CD4-positive, alpha-beta T cell treated with Interleukin-6 for 4 hours (primary cell): ENCODE measurements around the gene PDHX.

Experiments
- DNase-seq: peaks from one replicate; pipeline ENCODE4 v3.0.0-alpha.2; 2020; ENCODE audit warnings: mixed read lengths

PDHX gene

GRCh38 chr11:34959770-34960169 is 43.4 kb downstream of the PDHX start:
- DNase-seq, result no peak

DNA sequence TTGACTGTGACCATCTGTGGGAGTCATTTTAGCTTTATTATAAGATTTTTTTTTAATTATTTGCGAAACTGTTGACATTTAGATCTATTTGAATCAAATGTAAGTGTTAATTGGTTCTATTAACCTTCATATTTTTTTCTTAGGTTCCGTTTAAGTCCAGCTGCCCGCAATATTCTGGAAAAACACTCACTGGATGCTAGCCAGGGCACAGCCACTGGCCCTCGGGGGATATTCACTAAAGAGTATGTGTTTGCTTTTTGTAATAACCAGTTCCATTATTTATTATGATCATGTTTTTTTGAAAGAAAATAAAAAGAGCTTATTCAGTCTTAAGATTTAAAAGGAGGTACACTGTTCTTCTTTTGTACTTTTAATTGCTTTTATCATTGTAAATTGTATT is 43.9 kb downstream of the PDHX start:
- no peak for DNase-seq

- DNase-seq, result no peak
Measured at GRCh38 chr11:34962034-34962433, 45.6 kb downstream of the PDHX start.

GRCh38 chr11:34963351-34963750 is 46.9 kb downstream of the PDHX start:
- DNase-seq, result no peak

DNA sequence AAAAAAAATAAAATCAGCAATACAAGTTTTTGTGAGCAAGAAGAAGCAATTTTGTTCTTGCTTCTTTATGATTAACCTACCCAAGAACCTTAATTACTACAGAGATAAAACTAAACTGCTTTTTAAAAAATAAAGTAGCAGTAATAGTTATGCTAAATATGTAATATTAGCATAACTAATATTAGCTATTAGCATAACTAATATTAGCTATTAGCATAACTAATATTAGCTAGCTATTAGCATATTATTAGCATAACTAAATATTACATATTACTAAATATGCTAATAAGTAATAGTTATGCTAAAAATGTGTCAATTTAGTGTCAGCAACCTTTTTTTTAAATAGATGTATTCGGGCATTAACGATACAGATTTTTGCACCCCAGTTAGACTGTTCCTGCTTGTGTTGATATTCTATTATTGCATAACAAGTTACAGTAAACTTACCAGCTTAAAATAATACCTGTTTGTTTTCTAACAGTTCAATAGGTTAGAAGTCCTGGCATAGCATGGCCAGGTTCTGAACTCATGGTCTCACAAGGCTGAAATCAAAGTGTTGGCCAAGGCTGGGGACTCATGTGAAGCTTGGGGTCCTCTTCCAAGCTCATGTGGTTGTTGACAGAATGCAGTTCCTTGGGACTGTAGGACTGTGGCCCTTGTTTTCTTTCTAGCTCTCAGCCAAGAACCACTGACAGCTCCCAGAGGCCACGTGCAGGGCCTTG is 48.4 kb downstream of the PDHX start:
- DNase-seq, result no peak

DNA sequence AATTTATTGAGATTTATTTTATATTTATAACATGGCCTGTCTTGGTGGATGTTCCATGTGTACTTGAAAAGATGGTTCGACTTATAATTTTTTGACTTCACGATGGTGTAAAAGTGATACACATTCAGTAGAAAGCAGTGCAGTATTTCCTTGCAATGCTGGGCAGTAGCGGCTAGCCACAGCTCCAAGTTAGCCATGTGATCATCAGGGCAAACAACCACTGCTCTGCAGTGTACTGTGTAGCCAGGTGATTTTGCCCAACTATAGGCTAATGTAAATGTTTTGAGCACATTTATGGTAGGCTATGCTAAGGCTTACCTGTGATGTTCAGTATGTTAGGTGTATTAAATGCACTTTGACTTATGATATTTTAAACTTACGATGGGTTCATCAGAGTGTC is 52.4 kb downstream of the PDHX start:
- DNase-seq, result no peak

GRCh38 chr11:34970033-34970432 is 53.6 kb downstream of the PDHX start:
- DNase-seq, result no peak

- no peak for DNase-seq
Measured at GRCh38 chr11:34970480-34970879, 54.1 kb downstream of the PDHX start.

DNA sequence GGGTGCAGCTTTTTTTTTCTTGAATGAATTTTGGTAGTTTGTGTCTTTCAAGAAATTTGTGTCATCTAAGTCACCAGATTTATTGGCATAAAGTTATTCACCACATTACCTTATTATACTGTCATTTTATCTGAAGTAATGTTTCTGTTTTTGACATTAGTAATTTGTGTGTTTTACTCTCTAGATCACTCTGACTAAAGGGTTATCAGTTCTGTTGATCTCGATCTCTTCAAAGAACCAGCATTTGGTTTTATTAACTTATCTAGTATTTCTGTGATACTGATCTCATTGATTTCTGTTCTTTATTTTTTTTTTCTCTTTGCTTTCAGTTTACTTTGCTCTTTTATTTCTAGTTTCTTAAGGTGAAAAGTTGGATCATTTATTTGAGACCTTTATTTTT is 55.5 kb downstream of the PDHX start:
- DNase-seq, result no peak

GRCh38 chr11:34972366-34972765 is 55.9 kb downstream of the PDHX start:
- DNase-seq, result no peak

GRCh38 chr11:34972892-34973291 is 56.5 kb downstream of the PDHX start:
- DNase-seq, result no peak

DNA sequence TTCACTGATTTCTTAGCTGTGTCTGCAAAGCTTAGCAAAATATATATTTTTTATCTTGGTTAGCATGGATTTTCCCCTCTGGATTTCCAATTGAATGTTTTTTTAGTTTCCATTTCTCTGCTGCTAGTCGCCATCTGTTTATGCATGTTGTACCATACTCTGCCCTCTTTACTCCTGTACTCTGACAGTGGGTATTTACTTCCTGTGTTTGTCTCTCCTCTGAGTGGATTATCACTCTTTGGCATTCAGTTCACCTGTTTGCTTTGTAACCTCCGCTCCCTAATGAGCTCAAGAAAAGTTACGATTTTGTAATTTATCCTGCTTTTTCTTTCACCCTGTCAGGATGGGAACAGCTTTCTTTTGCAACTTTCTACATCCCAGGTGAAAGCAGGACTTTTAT is 59.1 kb downstream of the PDHX start:
- DNase-seq, result no peak

GRCh38 chr11:34976496-34977088 is 60.2 kb downstream of the PDHX start:
- no peak for DNase-seq

DNA sequence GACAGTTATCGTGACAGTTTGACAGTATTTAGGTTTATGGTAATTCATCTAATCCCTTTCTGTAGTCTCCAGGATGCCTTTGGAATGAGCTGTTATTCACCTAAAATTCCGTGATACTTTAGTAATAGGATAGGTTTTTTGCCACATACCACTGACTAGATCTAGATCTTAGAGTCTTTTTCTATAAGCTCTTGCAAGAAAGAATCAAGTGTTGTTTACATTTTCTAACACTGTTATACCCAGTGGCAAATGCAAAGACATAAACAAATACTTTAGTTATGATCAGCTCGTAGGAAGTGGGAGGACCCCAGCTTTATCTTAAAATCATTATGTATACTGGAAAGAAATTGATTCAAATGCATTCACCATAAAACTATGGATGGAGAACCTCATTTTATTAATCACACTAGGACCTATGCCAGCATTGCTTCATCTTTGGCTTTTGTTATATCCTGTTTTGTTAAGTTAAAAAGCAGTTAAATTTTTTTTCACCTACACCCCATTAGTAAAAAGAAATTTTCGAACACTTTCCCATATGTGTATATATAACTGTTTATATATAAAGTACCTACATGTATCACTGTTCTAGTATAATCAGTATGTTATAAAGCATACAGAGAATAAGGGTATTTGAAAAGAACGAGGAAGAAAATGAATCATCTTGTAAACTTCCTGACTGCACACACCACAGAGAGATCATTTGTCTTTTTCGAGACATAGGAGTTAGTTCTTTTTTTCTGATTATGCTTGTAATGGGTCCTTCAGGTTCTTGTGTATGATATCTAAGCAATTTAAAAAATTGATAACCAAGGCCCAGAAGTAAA is 60.9 kb downstream of the PDHX start:
- no peak for DNase-seq

DNA sequence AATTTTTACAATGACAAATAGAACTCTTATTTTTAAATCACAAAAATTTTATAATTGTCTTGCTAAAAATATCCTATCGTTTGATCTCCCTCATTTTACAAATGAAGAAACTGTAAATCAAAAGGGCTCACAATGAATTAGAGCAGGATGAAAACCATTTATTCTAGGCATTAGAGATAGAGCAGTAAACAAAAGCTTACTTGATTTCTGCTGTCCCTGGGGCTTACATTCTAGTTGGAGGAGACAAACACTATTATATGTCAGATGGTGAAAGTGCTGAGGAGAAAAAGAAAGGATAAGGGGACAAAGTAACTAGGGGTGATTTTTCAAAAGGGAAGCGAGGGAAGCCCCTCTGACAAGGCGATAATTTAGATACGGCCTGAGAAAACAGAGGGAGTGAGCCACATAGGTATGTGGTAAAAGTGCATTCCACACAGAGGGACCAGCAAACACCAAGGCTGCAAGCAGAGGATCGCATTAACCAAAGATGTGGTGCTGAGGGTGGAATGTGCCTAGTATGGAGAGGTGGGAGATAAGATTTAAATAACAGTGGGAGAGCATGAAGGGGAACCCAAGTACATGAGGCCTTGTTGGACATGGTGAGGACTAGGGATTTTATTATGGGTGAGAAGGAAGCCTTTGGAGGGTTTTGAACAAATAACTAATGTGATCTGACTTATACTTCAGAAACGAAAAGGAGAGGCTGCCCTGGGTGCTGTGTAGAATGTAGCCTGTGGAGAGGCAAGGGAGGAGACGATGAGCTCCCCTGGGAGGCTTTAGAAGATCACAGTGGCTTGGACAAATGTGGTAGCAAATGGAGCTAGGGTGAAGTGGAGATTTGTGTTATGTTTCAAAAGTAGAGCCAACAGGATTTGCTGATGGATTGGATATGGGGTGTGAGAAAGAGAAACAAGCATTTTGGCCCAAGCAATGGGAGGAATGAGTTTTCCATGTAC is 62.1 kb downstream of the PDHX start:
- no peak for DNase-seq

- no peak for DNase-seq
Measured at GRCh38 chr11:34984514-34984913, 68.1 kb downstream of the PDHX start.

DNA sequence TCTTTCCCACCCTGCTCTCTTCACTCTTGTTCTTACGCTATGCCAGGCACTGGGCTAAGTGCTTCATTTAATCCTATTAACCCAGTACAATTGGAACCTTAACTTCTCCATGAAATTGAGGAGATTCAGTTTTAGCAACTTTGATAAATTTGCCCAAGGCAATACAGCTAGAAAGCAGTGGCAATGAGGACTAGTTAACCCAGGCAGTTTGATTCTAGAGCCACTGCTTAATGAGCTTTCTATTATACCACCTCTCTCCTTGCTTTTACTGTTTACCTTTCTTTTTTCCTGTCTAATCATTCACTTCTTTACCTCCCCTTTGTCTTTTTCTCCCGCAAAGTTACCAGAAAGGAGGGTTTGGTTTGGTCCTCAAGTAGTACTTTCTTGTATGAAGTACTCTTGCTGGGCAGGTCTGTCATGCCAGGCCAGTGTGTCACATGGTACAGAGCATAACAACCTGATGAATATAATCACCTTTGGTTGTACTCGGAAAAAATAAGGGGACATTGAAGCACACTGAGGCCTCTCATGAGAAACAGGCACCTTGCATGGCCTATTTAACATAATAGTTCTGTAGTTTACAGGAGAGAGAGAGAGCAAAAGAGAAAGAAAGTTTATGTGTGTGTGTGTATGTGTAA is 70.6 kb downstream of the PDHX start:
- DNase-seq, result no peak

GRCh38 chr11:34987617-34988016 is 71.2 kb downstream of the PDHX start:
- DNase-seq, result no peak

- no peak for DNase-seq
Measured at GRCh38 chr11:34988294-34989255, 72.2 kb downstream of the PDHX start.

DNA sequence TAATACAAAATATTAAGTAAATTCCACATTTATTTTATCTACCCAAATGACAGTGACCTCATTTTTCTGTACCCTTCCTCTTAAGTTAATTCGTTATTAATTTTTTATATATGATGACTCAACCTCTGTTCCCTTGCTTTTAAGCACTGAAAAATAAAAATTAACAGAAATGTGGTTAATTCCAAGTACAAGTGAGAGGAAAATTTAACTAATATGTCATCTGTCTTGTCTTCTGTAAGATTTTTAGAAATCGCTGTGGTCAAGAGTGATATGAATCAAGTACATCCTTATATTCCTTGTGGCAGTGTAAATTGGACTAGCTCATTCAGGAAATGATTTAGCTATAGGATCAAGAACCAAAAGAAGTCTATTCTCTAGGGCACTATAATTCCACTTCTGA is 74.5 kb downstream of the PDHX start:
- no peak for DNase-seq

DNA sequence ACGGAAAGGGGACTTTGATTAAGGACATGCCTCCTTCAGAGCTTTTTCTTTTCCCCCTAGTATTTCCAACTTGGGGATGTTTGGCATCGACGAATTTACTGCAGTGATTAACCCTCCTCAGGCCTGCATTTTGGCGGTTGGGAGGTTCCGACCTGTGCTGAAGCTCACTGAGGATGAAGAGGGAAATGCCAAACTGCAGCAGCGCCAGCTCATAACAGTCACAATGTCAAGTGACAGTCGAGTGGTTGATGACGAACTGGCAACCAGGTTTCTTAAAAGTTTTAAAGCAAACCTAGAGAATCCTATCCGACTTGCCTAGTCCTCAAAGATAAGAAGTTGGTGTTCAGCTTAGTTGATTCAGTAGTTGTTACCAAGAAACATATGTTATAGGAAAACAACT is 78.4 kb downstream of the PDHX start:
- no peak for DNase-seq
